Measurements from ENCODE around the gene CABLES1.
A peak's percentile ranks its signal among the peaks of the same experiment; 100 is the strongest.
"Not testable (repeated sequence)": the region's sequence is repeated elsewhere in the genome, so short reads cannot be mapped to it uniquely, and the experiment has no call there.

The CABLES1 gene

DNA sequence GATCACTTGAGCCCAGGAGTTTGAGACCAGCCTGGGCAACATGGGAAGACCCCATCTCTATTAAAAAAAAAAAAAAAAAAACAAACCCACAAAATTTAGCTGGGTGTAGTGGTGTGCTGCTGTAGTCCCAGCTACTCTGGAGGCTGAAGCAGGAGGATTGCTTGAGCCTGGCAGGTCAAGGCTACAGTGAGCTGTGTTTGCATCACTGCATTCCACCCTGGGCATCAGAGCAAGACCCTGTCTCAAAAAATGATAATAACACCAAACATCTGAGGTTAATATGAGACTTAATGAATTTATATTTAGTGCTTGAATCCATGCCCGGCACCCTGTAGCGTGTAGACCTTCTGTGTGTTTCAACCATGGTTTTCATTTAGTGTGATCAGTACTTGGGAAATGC is 22.8 kb downstream of the CABLES1 start:
- no peaks in the 10 kb centered on the region for H3K9me3 ChIP-seq (ENCODE audit: control insufficient read depth, low read length)
- no peak overlapping the region for H2BK120ac ChIP-seq (ENCODE audit: low read depth, low read length)
- H3K18ac ChIP-seq (ENCODE audit: low read depth in 1 of 2, low read length in 2 of 2): no peak overlapping the region
- no peak overlapping the region for H4K91ac ChIP-seq (ENCODE audit: low read length)
- H2BK15ac ChIP-seq (ENCODE audit: low read depth, poor library complexity, severe bottlenecking): no peak overlapping the region
- H3K4me2 ChIP-seq (ENCODE audit: low read length, poor library complexity, severe bottlenecking): no peak overlapping the region
- no peak overlapping the region for H2AK5ac ChIP-seq (ENCODE audit: low read length, severe bottlenecking)
- H3K27me3 ChIP-seq (ENCODE audit: control insufficient read depth in 1 of 2, insufficient read depth in 1 of 2, low read length in 2 of 2): no peaks in the 10 kb centered on the region
- no peak overlapping the region for H3K14ac ChIP-seq (ENCODE audit: low read length in 2 of 2)
- H3K9ac ChIP-seq (ENCODE audit: low read length): no peak overlapping the region
- H3K4ac ChIP-seq (ENCODE audit: low read depth in 1 of 2, low read length in 2 of 2): no peak overlapping the region
- no peak overlapping the region for H3K27ac ChIP-seq (ENCODE audit: low read length, poor library complexity, severe bottlenecking)
- H4K8ac ChIP-seq (ENCODE audit: low read length): no peak overlapping the region
- H2BK5ac ChIP-seq (ENCODE audit: low read depth, low read length, poor library complexity, severe bottlenecking): no peak overlapping the region
- WGBS: over 99% methylated on average over 2 of the region's 2 CpGs
- DNase-seq: no peak
- peaks cover 14% of the 10 kb centered on the region for H3K4me1 ChIP-seq (ENCODE audit: control insufficient read depth, insufficient read depth, low read depth, low read length)
- no peak overlapping the region for H3K23ac ChIP-seq (ENCODE audit: low read length in 2 of 2)
- H3K36me3 ChIP-seq (ENCODE audit: control insufficient read depth in 1 of 2, insufficient read depth in 2 of 2, low read depth in 1 of 2, low read length in 2 of 2): no peaks in the 10 kb centered on the region
- peaks cover 25% of the 10 kb centered on the region for H3K79me1 ChIP-seq (replicated peaks; ENCODE audit: low read length, poor library complexity, severe bottlenecking)
- no peak overlapping the region for H2BK12ac ChIP-seq (ENCODE audit: low read length in 2 of 2)
- no peak overlapping the region for H3K4me3 ChIP-seq (ENCODE audit: insufficient read depth in 1 of 2, low read depth in 1 of 2, low read length in 2 of 2)
- H2AFZ ChIP-seq (ENCODE audit: low read depth, low read length): no peak overlapping the region

- not testable (repeated sequence) for H3K27me3 ChIP-seq (ENCODE audit: control insufficient read depth in 1 of 2, insufficient read depth in 1 of 2, low read length in 2 of 2); H3K4me2 ChIP-seq (ENCODE audit: low read length, poor library complexity, severe bottlenecking); H3K4me3 ChIP-seq (ENCODE audit: insufficient read depth in 1 of 2, low read depth in 1 of 2, low read length in 2 of 2); H3K9me3 ChIP-seq (ENCODE audit: control insufficient read depth, low read length); H2AFZ ChIP-seq (ENCODE audit: low read depth, low read length); H3K4ac ChIP-seq (ENCODE audit: low read depth in 1 of 2, low read length in 2 of 2); H2BK120ac ChIP-seq (ENCODE audit: low read depth, low read length); H3K9ac ChIP-seq (ENCODE audit: low read length); H3K23ac ChIP-seq (ENCODE audit: low read length in 2 of 2); H4K91ac ChIP-seq (ENCODE audit: low read length); H2BK15ac ChIP-seq (ENCODE audit: low read depth, poor library complexity, severe bottlenecking); DNase-seq; H4K8ac ChIP-seq (ENCODE audit: low read length); H3K14ac ChIP-seq (ENCODE audit: low read length in 2 of 2); H3K36me3 ChIP-seq (ENCODE audit: control insufficient read depth in 1 of 2, insufficient read depth in 2 of 2, low read depth in 1 of 2, low read length in 2 of 2); H2BK5ac ChIP-seq (ENCODE audit: low read depth, low read length, poor library complexity, severe bottlenecking); H2BK12ac ChIP-seq (ENCODE audit: low read length in 2 of 2); H3K18ac ChIP-seq (ENCODE audit: low read depth in 1 of 2, low read length in 2 of 2)
- Histone ChIP-seq H2AK5ac (ENCODE audit: low read length, severe bottlenecking) (peak overlapping the region; percentile 54), H3K4me1 (ENCODE audit: control insufficient read depth, insufficient read depth, low read depth, low read length) (peaks cover 14% of the 10 kb centered on the region), H3K27ac (ENCODE audit: low read length, poor library complexity, severe bottlenecking) (peak overlapping the region; percentile 89), H3K79me1 (replicated peaks; ENCODE audit: low read length, poor library complexity, severe bottlenecking) (peaks cover 27% of the 10 kb centered on the region)
- WGBS: 93% methylated on average over 14 of the region's 14 CpGs
These were observed 23.6 kb downstream of the CABLES1 start for GRCh38 chr18:23158884-23159283.

DNA sequence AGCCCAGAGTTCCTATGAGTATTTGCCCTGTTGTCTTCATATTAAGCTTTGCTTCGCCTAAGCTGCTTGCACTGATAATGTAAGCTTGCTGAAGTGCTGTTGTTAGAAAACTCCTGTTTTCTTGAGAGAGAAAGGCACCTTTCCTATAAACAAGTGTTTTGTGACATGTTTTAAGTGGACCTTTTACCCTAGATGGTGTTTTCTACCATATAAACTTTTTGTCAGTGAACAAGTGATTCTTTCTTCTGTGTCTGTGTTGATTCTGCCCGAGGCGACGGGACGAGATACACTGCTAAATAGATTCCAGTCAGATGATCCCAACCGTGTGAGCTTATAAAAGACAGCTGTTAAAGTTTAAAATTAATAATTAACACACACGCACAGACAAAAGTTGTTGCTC is 24.1 kb downstream of the CABLES1 start:
- Histone ChIP-seq H4K91ac (ENCODE audit: low read length) (no peak overlapping the region), H4K8ac (ENCODE audit: low read length) (no peak overlapping the region), H3K27me3 (ENCODE audit: control insufficient read depth in 1 of 2, insufficient read depth in 1 of 2, low read length in 2 of 2) (no peaks in the 10 kb centered on the region), H2BK5ac (ENCODE audit: low read depth, low read length, poor library complexity, severe bottlenecking) (peak overlapping the region; percentile 58), H3K4me3 (ENCODE audit: insufficient read depth in 1 of 2, low read depth in 1 of 2, low read length in 2 of 2) (no peak overlapping the region), H2AK5ac (ENCODE audit: low read length, severe bottlenecking) (no peak overlapping the region), H3K18ac (ENCODE audit: low read depth in 1 of 2, low read length in 2 of 2) (no peak overlapping the region), H2AFZ (ENCODE audit: low read depth, low read length) (no peak overlapping the region), H3K79me1 (replicated peaks; ENCODE audit: low read length, poor library complexity, severe bottlenecking) (peaks cover 25% of the 10 kb centered on the region), H3K4ac (ENCODE audit: low read depth in 1 of 2, low read length in 2 of 2) (no peak overlapping the region), H2BK15ac (ENCODE audit: low read depth, poor library complexity, severe bottlenecking) (no peak overlapping the region), H3K4me1 (ENCODE audit: control insufficient read depth, insufficient read depth, low read depth, low read length) (peaks cover 14% of the 10 kb centered on the region), H3K27ac (ENCODE audit: low read length, poor library complexity, severe bottlenecking) (peak overlapping the region; percentile 89), H3K9me3 (ENCODE audit: control insufficient read depth, low read length) (no peaks in the 10 kb centered on the region), H3K9ac (ENCODE audit: low read length) (peak overlapping the region; percentile 27), H2BK12ac (ENCODE audit: low read length in 2 of 2) (no peak overlapping the region), H3K14ac (ENCODE audit: low read length in 2 of 2) (no peak overlapping the region), H3K4me2 (ENCODE audit: low read length, poor library complexity, severe bottlenecking) (peak overlapping the region; percentile 35), H2BK120ac (ENCODE audit: low read depth, low read length) (no peak overlapping the region), H3K36me3 (ENCODE audit: control insufficient read depth in 1 of 2, insufficient read depth in 2 of 2, low read depth in 1 of 2, low read length in 2 of 2) (no peaks in the 10 kb centered on the region), H3K23ac (ENCODE audit: low read length in 2 of 2) (no peak overlapping the region)
- 88% methylated on average over 1 of the region's 7 CpGs for WGBS
- no peak for DNase-seq

GRCh38 chr18:23162473-23162872 is 27.2 kb downstream of the CABLES1 start:
- WGBS: 93% methylated on average over 6 of the region's 6 CpGs
- H3K4me2 ChIP-seq (ENCODE audit: low read length, poor library complexity, severe bottlenecking): no peak overlapping the region
- H2BK5ac ChIP-seq (ENCODE audit: low read depth, low read length, poor library complexity, severe bottlenecking): no peak overlapping the region
- H4K8ac ChIP-seq (ENCODE audit: low read length): no peak overlapping the region
- no peak overlapping the region for H4K91ac ChIP-seq (ENCODE audit: low read length)
- no peak for DNase-seq
- no peak overlapping the region for H3K27ac ChIP-seq (ENCODE audit: low read length, poor library complexity, severe bottlenecking)
- H2BK15ac ChIP-seq (ENCODE audit: low read depth, poor library complexity, severe bottlenecking): no peak overlapping the region
- peaks cover 15% of the 10 kb centered on the region for H3K79me1 ChIP-seq (replicated peaks; ENCODE audit: low read length, poor library complexity, severe bottlenecking)
- H2AK5ac ChIP-seq (ENCODE audit: low read length, severe bottlenecking): no peak overlapping the region
- H3K27me3 ChIP-seq (ENCODE audit: control insufficient read depth in 1 of 2, insufficient read depth in 1 of 2, low read length in 2 of 2): no peaks in the 10 kb centered on the region
- no peak overlapping the region for H3K23ac ChIP-seq (ENCODE audit: low read length in 2 of 2)
- no peak overlapping the region for H2AFZ ChIP-seq (ENCODE audit: low read depth, low read length)
- H3K9ac ChIP-seq (ENCODE audit: low read length): no peak overlapping the region
- no peak overlapping the region for H3K4ac ChIP-seq (ENCODE audit: low read depth in 1 of 2, low read length in 2 of 2)
- peaks cover 0 to 4% of the 10 kb centered on the region in 2 experiments for H3K36me3 ChIP-seq (ENCODE audit: control insufficient read depth in 1 of 2, insufficient read depth in 2 of 2, low read depth in 1 of 2, low read length in 2 of 2)
- no peak overlapping the region for H3K4me3 ChIP-seq (ENCODE audit: insufficient read depth in 1 of 2, low read depth in 1 of 2, low read length in 2 of 2)
- peak overlapping the region in 1 of 2 experiments; percentile 79 for H3K14ac ChIP-seq (ENCODE audit: low read length in 2 of 2)
- no peaks in the 10 kb centered on the region for H3K9me3 ChIP-seq (ENCODE audit: control insufficient read depth, low read length)
- H3K18ac ChIP-seq (ENCODE audit: low read depth in 1 of 2, low read length in 2 of 2): no peak overlapping the region
- no peak overlapping the region for H2BK12ac ChIP-seq (ENCODE audit: low read length in 2 of 2)
- peaks cover 12% of the 10 kb centered on the region for H3K4me1 ChIP-seq (ENCODE audit: control insufficient read depth, insufficient read depth, low read depth, low read length)
- no peak overlapping the region for H2BK120ac ChIP-seq (ENCODE audit: low read depth, low read length)

Measured in mesenchymal stem cell (in vitro differentiated cells and primary cell).